H1 (cell line): ENCODE data around the gene SAFB. TPM values are rescaled to one million over a fixed set of nuclear protein-coding genes. Genes with fewer than 3 reads are reported as not detected.

Experiments
- EP300 ChIP-seq, 2 experiments: IDR thresholded peaks; 1 replicate in 1 of 2; 2 replicates in 1 of 2; pipeline ENCODE4 v1.6.1; 2011 to 2012; ENCODE audit warnings: low read depth in 2 of 2, low read length in 2 of 2, mild to moderate bottlenecking in 2 of 2, borderline replicate concordance in 1 of 2, inconsistent platforms in 1 of 2, moderate library complexity in 1 of 2
- RFX5 ChIP-seq: IDR thresholded peaks from 2 replicates; pipeline ENCODE4 v1.6.1; 2011; ENCODE audit warnings: low read depth, low read length, improper control_type of control experiment, borderline replicate concordance
- SRF ChIP-seq: IDR thresholded peaks from 2 replicates; pipeline ENCODE4 v1.6.1; 2011; ENCODE audit warnings: mild to moderate bottlenecking, low read depth, low read length, moderate library complexity
- polyA plus RNA-seq, 7 experiments: library from polyadenylated mRNA; depleted of rRNA in 3 of 7; stranded (reverse) in 5 of 7; unstranded in 2 of 7; fragments of >200 nt in 5 of 7; fragments of 200-250 nt in 2 of 7; gene quantifications; 1 replicate in 5 of 7; 2 replicates in 1 of 7; 4 replicates in 1 of 7; pipeline versions ENCODE4 v1.2.1 to v1.2.3, GENCODE V29; 2011 to 2013; ENCODE audit warnings: missing spikeins in 2 of 7, mixed read lengths in 2 of 7
- total RNA-seq: library from RNA; stranded (reverse); fragmentation: NEBNext Ultra II Directional; extraction: Animal tissue kit (Norgen Biotek cat#: 25700); gene quantifications from 2 replicates; pipeline ENCODE4 v1.2.1, GENCODE V29; 2021

SAFB gene
- total and polyA plus RNA-seq, 2 of the 8 experiments (the other 6 are each of a cell fraction or from before 2014, with no cell fraction given) = 27.0 to 110 TPM

GRCh38 chr19:5590865-5591154, 32.1 kb upstream of the SAFB start (continued):
- TF ChIP-seq RFX5 (no peak), SRF (no peak), EP300 (IDR thresholded peaks at IDR 0.05; ENCODE audit: borderline replicate concordance in 1 of 2, low read depth in 2 of 2, low read length in 2 of 2) (no peak)
